BLaER1 treated with 17β-estradiol and CSF1 and Interleukin-3, amounts not matched to agents 10 nM and 100 nM (cell line): ENCODE results near the gene CLN5.
"Not testable (repeated sequence)": the region's sequence is repeated elsewhere in the genome, so short reads cannot be mapped to it uniquely, and the experiment has no call there.

Experiments
- H3K27ac ChIP-seq, 11 experiments: shearing (Covaris generic); formaldehyde crosslinking; 2 replicates each; pipeline ENCODE4 v1.8.1; 2022
- H3K27me3 ChIP-seq, 11 experiments: shearing (Covaris generic); formaldehyde crosslinking; 2 replicates each; pipeline ENCODE4 v1.8.1; 2022
- H3K36me3 ChIP-seq, 11 experiments: shearing (Covaris generic); formaldehyde crosslinking; 2 replicates each; pipeline ENCODE4 v1.8.1; 2022
- H3K4me1 ChIP-seq, 10 experiments: shearing (Covaris generic); formaldehyde crosslinking; 2 replicates each; pipeline ENCODE4 v1.8.1; 2022
- H3K4me2 ChIP-seq, 11 experiments: shearing (Covaris generic); formaldehyde crosslinking; 2 replicates each; pipeline ENCODE4 v1.8.1; 2022
- H3K4me3 ChIP-seq, 10 experiments: shearing (Covaris generic); formaldehyde crosslinking; 2 replicates each; pipeline ENCODE4 v1.8.1; 2022
- H3K9ac ChIP-seq, 11 experiments: shearing (Covaris generic); formaldehyde crosslinking; 2 replicates each; pipeline ENCODE4 v1.8.1; 2022
- H3K9me3 ChIP-seq, 11 experiments: shearing (Covaris generic); formaldehyde crosslinking; replicated peaks in 1 of 11; 2 replicates each; pipeline ENCODE4 v1.8.1; 2022
- H4K20me1 ChIP-seq, 11 experiments: shearing (Covaris generic); formaldehyde crosslinking; 2 replicates each; pipeline ENCODE4 v1.8.1; 2022
- Cebpa-rat ChIP-seq, 11 experiments: shearing (Covaris generic); IDR thresholded peaks; 2 replicates each; pipeline ENCODE4 v1.8.1; 2022

CLN5 gene

DNA sequence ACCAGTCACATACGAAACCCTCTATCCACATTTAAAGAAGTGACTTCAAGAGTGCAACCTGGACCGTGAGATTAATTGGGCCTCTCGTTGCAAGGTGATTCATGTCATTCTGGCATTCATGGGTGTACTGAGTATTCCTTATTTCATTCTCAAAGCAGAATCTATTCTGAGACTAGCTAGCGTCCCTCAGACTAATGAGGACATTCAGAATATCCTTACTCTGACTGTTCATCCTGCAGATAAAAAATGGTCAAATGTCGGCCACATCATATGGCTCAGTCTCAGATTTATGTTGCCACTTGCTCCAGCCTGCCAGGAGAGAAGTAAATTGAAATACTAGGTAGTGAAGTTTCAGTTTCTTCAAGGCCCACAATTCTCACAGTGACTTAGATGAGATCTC is 36.2 kb upstream of the CLN5 start:
- H3K36me3 ChIP-seq = peaks cover 0 to 14% (median 0%) of the 10 kb centered on the region in 11 experiments; a peak in 3 of 22 replicates
- no peak overlapping the region for H3K4me3 ChIP-seq
- H3K9me3 ChIP-seq = peaks cover 26 to 43% (median 39%) of the 10 kb centered on the region in 11 experiments
- no peak overlapping the region for H3K4me2 ChIP-seq
- peaks cover 0 to 13% (median 0%) of the 10 kb centered on the region in 10 experiments; a peak in 2 of 20 replicates for H3K4me1 ChIP-seq
- H3K27me3 ChIP-seq = no peaks in the 10 kb centered on the region
- H3K27ac ChIP-seq = no peak overlapping the region
- no peak overlapping the region for H3K9ac ChIP-seq
- no peaks in the 10 kb centered on the region for H4K20me1 ChIP-seq
- TF ChIP-seq Cebpa-rat (IDR thresholded peaks at IDR 0.05) = no peak

DNA sequence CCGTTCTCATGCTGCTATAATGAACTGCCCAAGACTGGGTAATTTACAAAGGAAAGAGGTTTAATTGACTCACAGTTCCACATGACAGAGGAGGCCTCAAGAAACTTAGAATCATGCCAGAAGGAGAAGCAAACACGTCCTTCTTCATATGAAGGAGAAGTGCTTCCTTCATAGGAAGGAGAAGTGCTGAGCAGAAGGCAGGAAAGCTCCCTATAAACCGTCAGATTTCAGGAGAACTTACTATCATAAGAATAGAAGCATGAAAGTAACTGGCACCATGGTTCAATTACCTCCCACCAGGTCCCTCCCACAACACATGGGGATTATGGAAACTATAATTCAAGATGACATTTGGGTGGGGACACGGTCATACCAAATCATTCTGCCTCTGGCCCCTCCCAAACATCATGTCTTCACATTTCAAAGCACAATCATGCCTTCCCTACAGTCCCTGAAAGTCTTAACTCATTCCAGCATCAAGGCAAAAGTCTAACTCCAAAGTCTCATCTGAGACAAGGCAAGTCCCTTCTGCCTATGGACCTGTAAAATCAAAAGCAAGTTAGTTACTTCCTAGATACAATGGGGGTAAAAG is 32.9 kb upstream of the CLN5 start:
- H3K9ac ChIP-seq = no peak overlapping the region

GRCh38 chr13:76959734-76960133 is 32.1 kb upstream of the CLN5 start:
- Histone ChIP-seq H3K36me3 (peaks cover 0 to 14% (median 0%) of the 10 kb centered on the region in 11 experiments; a peak in 3 of 22 replicates), H3K4me1 (peaks cover 0 to 13% (median 0%) of the 10 kb centered on the region in 10 experiments; a peak in 2 of 20 replicates), H3K4me3 (peak overlapping the region in 1 of 10 experiments; percentile 15; a peak in 2 of 20 replicates)

More for the DNA sequence above, 32.9 kb upstream of the CLN5 start:
- Histone ChIP-seq H4K20me1 (no peaks in the 10 kb centered on the region), H3K4me3 (no peak overlapping the region), H3K9me3 (peaks cover 35 to 62% (median 54%) of the 10 kb centered on the region in 11 experiments), H3K4me1 (peaks cover 0 to 13% (median 0%) of the 10 kb centered on the region in 10 experiments; a peak in 2 of 20 replicates), H3K27ac (no peak overlapping the region), H3K36me3 (peaks cover 0 to 14% (median 0%) of the 10 kb centered on the region in 11 experiments; a peak in 3 of 22 replicates), H3K27me3 (no peaks in the 10 kb centered on the region), H3K4me2 (no peak overlapping the region)
- no peak for TF ChIP-seq Cebpa-rat (IDR thresholded peaks at IDR 0.05)

DNA sequence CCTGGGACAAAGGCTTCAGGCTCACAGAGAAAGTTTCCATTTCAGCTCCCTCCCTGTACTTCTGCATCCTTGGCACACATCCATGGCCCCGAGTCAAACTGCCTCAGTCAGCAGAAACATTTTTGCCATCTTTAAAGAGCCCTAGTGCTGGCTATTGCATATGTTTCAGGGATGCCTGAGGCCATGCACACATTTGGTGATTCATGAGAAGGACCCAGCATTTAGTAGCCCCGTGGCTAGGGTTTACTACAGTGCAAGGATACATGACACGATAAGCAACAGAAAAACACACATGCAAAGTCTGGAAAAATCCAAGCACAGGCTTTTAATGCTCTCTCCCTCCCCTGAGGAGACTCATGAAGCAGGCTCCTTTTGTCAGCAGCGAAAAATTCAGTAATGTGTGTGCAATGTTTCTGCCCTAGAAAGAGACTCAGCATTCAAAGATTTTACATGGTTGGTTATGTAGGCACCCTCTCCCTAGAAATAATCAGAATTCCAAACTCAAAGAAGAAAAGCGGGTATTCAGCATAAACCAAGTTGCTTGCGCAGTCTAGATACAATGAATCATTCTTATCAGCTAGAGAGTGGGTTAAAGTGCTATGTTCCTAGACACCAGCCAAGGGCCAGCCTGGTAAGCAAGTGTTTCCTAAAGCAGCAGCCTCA is 26.0 kb upstream of the CLN5 start:
- Histone ChIP-seq H3K27ac (no peak overlapping the region), H3K9me3 (peaks cover 6 to 18% (median 12%) of the 10 kb centered on the region in 11 experiments), H3K4me3 (no peak overlapping the region), H4K20me1 (no peaks in the 10 kb centered on the region), H3K9ac (no peak overlapping the region), H3K4me1 (peaks cover 0 to 17% (median 0%) of the 10 kb centered on the region in 10 experiments; a peak in 5 of 20 replicates), H3K36me3 (no peaks in the 10 kb centered on the region), H3K4me2 (peak overlapping the region in 2 of 11 experiments; percentile 55; a peak in 4 of 22 replicates), H3K27me3 (no peaks in the 10 kb centered on the region)
- no peak for TF ChIP-seq Cebpa-rat (IDR thresholded peaks at IDR 0.05)

More at GRCh38 chr13:76959734-76960133, 32.1 kb upstream of the CLN5 start:
- not testable (repeated sequence) for H3K27me3 ChIP-seq, H3K27ac ChIP-seq, H3K4me2 ChIP-seq, H4K20me1 ChIP-seq, H3K9ac ChIP-seq
- H3K9me3 ChIP-seq = peaks cover 35 to 62% (median 54%) of the 10 kb centered on the region in 11 experiments

GRCh38 chr13:76967031-76967430 is 24.9 kb upstream of the CLN5 start:
- Histone ChIP-seq H3K4me3 (no peak overlapping the region), H4K20me1 (no peaks in the 10 kb centered on the region), H3K9ac (no peak overlapping the region), H3K36me3 (no peaks in the 10 kb centered on the region), H3K4me1 (peaks cover 0 to 18% (median 0%) of the 10 kb centered on the region in 10 experiments; a peak in 5 of 20 replicates), H3K4me2 (no peak overlapping the region), H3K27ac (no peak overlapping the region), H3K9me3 (peaks cover 0 to 6% (median 1%) of the 10 kb centered on the region in 11 experiments; a peak in 7 of 22 replicates), H3K27me3 (no peaks in the 10 kb centered on the region)
- no peak for TF ChIP-seq Cebpa-rat (IDR thresholded peaks at IDR 0.05)

DNA sequence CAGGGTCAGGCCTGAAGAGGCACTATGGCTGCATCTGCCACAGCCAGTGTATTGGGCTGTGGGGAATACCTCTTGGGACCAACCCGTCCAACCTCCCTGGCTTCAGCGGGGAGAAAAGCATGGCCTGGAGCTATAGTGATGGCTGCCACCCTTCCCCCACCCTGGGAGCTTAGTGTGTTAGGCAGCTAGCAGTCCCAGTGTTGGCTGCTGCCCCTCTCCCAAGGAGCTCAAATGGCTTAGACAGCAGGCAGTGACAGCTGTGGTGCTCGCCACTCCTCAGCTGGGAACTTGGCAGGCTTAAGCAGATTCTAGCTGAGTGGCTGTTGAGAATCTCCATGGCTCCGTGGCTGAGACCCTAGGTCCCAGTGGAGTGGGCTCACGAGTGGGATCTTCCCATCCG is 23.8 kb upstream of the CLN5 start:
- no peak for TF ChIP-seq Cebpa-rat (IDR thresholded peaks at IDR 0.05)
- H3K9me3 ChIP-seq = peaks cover 0 to 3% (median 0%) of the 10 kb centered on the region in 11 experiments; a peak in 1 of 22 replicates
- no peak overlapping the region for H3K4me2 ChIP-seq
- H4K20me1 ChIP-seq = no peaks in the 10 kb centered on the region
- H3K4me3 ChIP-seq = no peak overlapping the region
- no peaks in the 10 kb centered on the region for H3K36me3 ChIP-seq
- no peak overlapping the region for H3K9ac ChIP-seq
- no peak overlapping the region for H3K27ac ChIP-seq
- H3K27me3 ChIP-seq = no peaks in the 10 kb centered on the region
- H3K4me1 ChIP-seq = peaks cover 0 to 28% (median 0%) of the 10 kb centered on the region in 10 experiments; a peak in 5 of 20 replicates

GRCh38 chr13:76969488-76970365 is 22.2 kb upstream of the CLN5 start:
- peaks cover 0 to 28% (median 0%) of the 10 kb centered on the region in 10 experiments; a peak in 5 of 20 replicates for H3K4me1 ChIP-seq
- H3K9ac ChIP-seq = no peak overlapping the region

GRCh38 chr13:76971215-76971614 is 20.7 kb upstream of the CLN5 start:
- Histone ChIP-seq H3K36me3 (no peaks in the 10 kb centered on the region), H3K4me3 (no peak overlapping the region), H3K27ac (no peak overlapping the region), H3K4me1 (peaks cover 0 to 15% (median 0%) of the 10 kb centered on the region in 10 experiments; a peak in 5 of 20 replicates), H3K9me3 (no peaks in the 10 kb centered on the region), H3K4me2 (no peak overlapping the region), H4K20me1 (no peaks in the 10 kb centered on the region), H3K9ac (no peak overlapping the region), H3K27me3 (no peaks in the 10 kb centered on the region)
- TF ChIP-seq Cebpa-rat (IDR thresholded peaks at IDR 0.05) = no peak

More at GRCh38 chr13:76969488-76970365, 22.2 kb upstream of the CLN5 start:
- no peak overlapping the region for H3K27ac ChIP-seq
- no peak overlapping the region for H3K4me2 ChIP-seq
- no peaks in the 10 kb centered on the region for H3K9me3 ChIP-seq
- TF ChIP-seq Cebpa-rat (IDR thresholded peaks at IDR 0.05) = no peak
- H3K36me3 ChIP-seq = no peaks in the 10 kb centered on the region
- H3K4me3 ChIP-seq = no peak overlapping the region
- no peaks in the 10 kb centered on the region for H3K27me3 ChIP-seq
- no peaks in the 10 kb centered on the region for H4K20me1 ChIP-seq
